BJ (cell line): ENCODE results near the gene NEU1. TPM values are rescaled to one million over a fixed set of nuclear protein-coding genes. Genes with fewer than 3 reads are reported as not detected.

Experiments
- CTCF ChIA-PET: fragments of 350-600 bp; formaldehyde crosslinking; extraction: SDS; loops from one replicate; lab custom pipeline; 2021; ENCODE audit warnings: antibody characterized with exemption, inconsistent platforms; lab: Yijun Ruan, JAX
- POLR2A ChIA-PET: fragments of 300-600 bp; sonication (Branson Sonifier 250); formaldehyde crosslinking; extraction: SDS; loops from one replicate; lab custom pipeline; 2021; ENCODE audit warnings: antibody characterized with exemption; lab: Charles Lee
- DNase-seq: peaks from one replicate; pipeline ENCODE4 v3.0.0-alpha.2; 2011; ENCODE audit warnings: low read depth
- H3K27me3 ChIP-seq: 2 replicates; pipeline ENCODE4 v1.6.0; 2011; ENCODE audit warnings: low read length; ENCODE audit not compliant: control insufficient read depth, insufficient read depth
- H3K36me3 ChIP-seq: 2 replicates; pipeline ENCODE4 v1.5.1; 2011; ENCODE audit warnings: low read length; ENCODE audit not compliant: control insufficient read depth, insufficient read depth
- H3K4me3 ChIP-seq: 2 replicates; pipeline ENCODE4 v1.5.1; 2011; ENCODE audit warnings: low read depth, mild to moderate bottlenecking, control low read depth, low read length
- CTCF ChIP-seq: IDR thresholded peaks from 2 replicates; pipeline ENCODE4 v1.5.1; 2011; ENCODE audit warnings: low read depth, mild to moderate bottlenecking, control low read depth, inconsistent platforms, low read length, moderate library complexity; ENCODE audit not compliant: insufficient read depth
- polyA plus RNA-seq: library from polyadenylated mRNA; depleted of rRNA; stranded (reverse); fragments of >200 nt; gene quantifications from 2 replicates; pipeline ENCODE4 v1.2.3, GENCODE V29; 2011

The NEU1 gene
- polyA plus RNA-seq, 1 experiment: 48.1 TPM

GRCh38 chr6:31878222-31878621 lies 15.6 kb upstream of the NEU1 start:
- ChIA-PET POLR2A (no interaction called here), CTCF (interaction anchor here (0.6 to 1.0 kb wide), 2 partner anchors 9 to 12 kb away, joined by 3 read pairs; no protein-coding TSS in a partner anchor)
- H3K27me3 ChIP-seq: no peaks in the 10 kb centered on the region
- peaks cover 18% of the 10 kb centered on the region for H3K36me3 ChIP-seq
- H3K4me3 ChIP-seq: no peak overlapping the region
- TF ChIP-seq CTCF: no peak
- no peak for DNase-seq

GRCh38 chr6:31877651-31878161 lies 15.1 kb upstream of the NEU1 start:
- CTCF ChIA-PET: interaction anchor here (0.6 to 1.2 kb wide), 3 partner anchors 10 to 12 kb away, joined by 3 to 4 read pairs (median 3); no protein-coding TSS in a partner anchor
- peaks cover 14% of the 10 kb centered on the region for H3K36me3 ChIP-seq
- no peak overlapping the region for H3K4me3 ChIP-seq
- TF ChIP-seq CTCF: no peak
- POLR2A ChIA-PET: no interaction called here
- DNase-seq: no peak
- no peaks in the 10 kb centered on the region for H3K27me3 ChIP-seq

DNA sequence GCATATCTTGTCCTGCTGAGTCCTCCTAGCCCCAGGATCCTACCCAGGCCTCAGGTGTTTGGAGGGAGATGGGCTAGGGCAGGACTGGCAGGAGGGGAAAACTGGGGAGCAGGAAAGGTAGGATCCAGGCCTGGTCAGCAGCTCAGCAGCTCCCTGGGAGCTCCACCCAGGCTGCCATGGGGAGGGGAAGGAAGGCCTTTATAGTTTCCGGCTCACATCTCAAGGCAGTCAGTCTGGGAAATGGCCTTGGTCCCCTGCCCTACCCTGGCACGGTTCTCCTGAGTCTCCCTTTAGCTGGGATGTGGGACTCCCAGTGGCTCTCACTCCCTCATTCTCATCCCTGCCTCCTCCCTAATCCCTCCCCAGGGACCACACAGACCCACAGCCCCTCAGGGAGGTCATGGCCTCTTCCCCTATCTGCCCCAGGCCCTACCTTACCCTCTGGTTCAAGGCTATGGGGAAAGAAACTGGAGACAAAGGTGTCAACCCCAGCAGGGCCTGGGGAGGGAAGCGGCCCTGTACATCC lies 14.6 kb upstream of the NEU1 start:
- TF ChIP-seq CTCF: no peak
- Histone ChIP-seq H3K27me3 (no peaks in the 10 kb centered on the region), H3K36me3 (peaks cover 9% of the 10 kb centered on the region), H3K4me3 (no peak overlapping the region)
- ChIA-PET CTCF (interaction anchor here (0.9 to 1.5 kb wide), 3 partner anchors 10 to 25 kb away, joined by 3 to 4 read pairs (median 3); partner anchors contain the start of gene ZBTB12), POLR2A (no interaction called here)
- no peak for DNase-seq

GRCh38 chr6:31876357-31876756 lies 13.7 kb upstream of the NEU1 start:
- peaks cover 8% of the 10 kb centered on the region for H3K36me3 ChIP-seq
- no peak for DNase-seq
- peaks cover 2% of the 10 kb centered on the region; the same call in 1 of the 2 replicates for H3K27me3 ChIP-seq
- ChIA-PET POLR2A (no interaction called here), CTCF (interaction anchor here (1.2 to 2.7 kb wide), 3 partner anchors 13 to 26 kb away, joined by 3 to 24 read pairs (median 4); partner anchors contain the start of gene ZBTB12)
- TF ChIP-seq CTCF: no peak
- H3K4me3 ChIP-seq: no peak overlapping the region

GRCh38 chr6:31875877-31876276 lies 13.3 kb upstream of the NEU1 start:
- no peak for TF ChIP-seq CTCF
- ChIA-PET POLR2A (interaction anchor here (0.6 kb wide), 1 partner anchor 13 kb away, joined by 3 read pairs; the partner anchor contains the start of gene NEU1), CTCF (interaction anchor here (1.5 to 2.7 kb wide), 2 partner anchors 13 to 27 kb away, joined by 3 to 24 read pairs; partner anchors contain the start of gene ZBTB12)
- H3K27me3 ChIP-seq: peaks cover 2% of the 10 kb centered on the region; the same call in 1 of the 2 replicates
- no peak for DNase-seq
- no peak overlapping the region for H3K4me3 ChIP-seq
- peaks cover 4% of the 10 kb centered on the region; the same call in 1 of the 2 replicates for H3K36me3 ChIP-seq
